Measurements from ENCODE around the gene GPR160.
A peak's percentile ranks its signal among the peaks of the same experiment; 100 is the strongest.
"Not testable (repeated sequence)": the region's sequence is repeated elsewhere in the genome, so short reads cannot be mapped to it uniquely, and the experiment has no call there.

The GPR160 gene

DNA sequence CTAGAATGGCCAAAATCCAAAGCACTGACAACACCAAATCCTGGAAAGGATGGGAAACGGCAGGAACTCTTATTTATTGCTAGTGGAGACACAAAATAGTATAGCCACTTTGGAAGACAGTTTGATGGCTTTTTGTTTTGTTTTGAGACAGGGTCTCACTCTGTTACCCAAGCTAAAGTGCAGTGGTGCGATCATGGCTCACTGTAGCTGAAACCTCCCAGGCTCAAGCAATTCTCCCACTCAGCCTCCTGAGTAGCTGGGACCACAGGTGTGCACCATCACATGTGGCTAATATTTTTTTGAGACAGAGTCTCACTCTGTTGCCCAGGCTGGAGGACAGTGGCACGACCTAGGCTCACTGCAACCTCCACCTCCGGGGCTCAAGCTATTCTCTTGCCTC is 27.3 kb upstream of the GPR160 start:
- no peak for DNase-seq
- Mint-ChIP-seq H3K4me3 (no peak overlapping the region), H3K36me3 (peaks cover 0 to 2% of the 10 kb centered on the region in 2 donors), H3K4me1 (peaks cover 14 to 34% of the 10 kb centered on the region in 2 donors), H3K27ac (no peak overlapping the region), H3K27me3 (no peaks in the 10 kb centered on the region), H3K9me3 (no peaks in the 10 kb centered on the region)
- no peak for ATAC-seq (replicated peaks)

DNA sequence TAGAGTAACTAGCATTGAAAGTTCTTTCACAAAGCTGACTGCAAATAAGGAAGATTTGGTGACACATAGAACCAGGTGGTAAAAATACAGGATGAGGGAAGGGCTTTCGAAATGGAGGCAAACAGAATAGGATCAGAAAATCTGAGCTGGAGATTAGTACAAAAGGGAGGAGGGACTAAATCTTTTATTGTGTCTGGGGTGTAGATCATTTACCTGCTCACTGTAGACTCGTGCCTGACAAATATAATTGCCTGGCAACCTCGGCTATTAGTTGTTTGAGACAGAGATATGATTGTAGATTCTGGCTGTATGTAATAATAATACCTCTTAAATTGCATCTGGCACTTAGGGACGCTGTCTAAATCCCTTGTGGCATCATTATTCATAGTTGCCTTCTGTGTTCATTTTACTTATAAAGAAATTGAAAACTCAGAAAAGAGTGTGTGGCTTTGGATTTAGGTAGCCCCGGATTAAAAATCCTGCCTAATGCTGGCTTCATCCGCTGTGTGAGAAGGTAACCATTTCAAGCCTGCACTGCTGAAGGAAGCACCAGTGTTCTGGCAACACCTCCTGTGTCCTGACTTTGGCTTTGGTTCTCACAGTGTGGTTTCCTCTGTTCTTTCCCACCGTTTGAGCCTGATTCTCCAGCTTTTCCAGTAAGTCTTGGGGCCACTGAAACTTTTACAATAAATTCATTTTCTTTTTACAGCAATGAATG is 25.0 kb upstream of the GPR160 start:
- H3K4me3 Mint-ChIP-seq: no peak overlapping the region
- H3K36me3 Mint-ChIP-seq: no peaks in the 10 kb centered on the region

DNA sequence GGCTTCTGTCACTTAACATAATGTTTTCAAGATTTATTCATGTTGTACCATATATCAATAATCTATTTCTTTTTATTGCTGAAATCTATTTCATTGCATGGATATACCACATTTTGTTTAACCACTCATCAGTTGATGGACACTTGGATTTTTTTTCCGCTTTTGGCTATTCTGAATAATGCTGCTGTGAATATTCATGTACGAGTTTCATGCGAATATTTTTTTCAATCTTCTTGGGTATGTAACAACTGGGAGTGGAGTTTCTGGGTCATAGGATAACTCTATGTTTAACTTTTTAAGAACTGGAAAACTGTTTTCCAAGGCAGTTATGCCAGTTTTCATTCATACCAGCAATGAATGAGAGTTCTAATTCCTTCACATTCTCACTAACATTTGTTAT is 21.7 kb upstream of the GPR160 start:
- Mint-ChIP-seq H3K27me3 (no peaks in the 10 kb centered on the region), H3K27ac (no peak overlapping the region), H3K4me3 (no peak overlapping the region), H3K4me1 (peaks cover 5 to 12% of the 10 kb centered on the region in 2 donors), H3K9me3 (no peaks in the 10 kb centered on the region), H3K36me3 (no peaks in the 10 kb centered on the region)
- DNase-seq: no peak
- ATAC-seq (replicated peaks): no peak

More for the DNA sequence above, 25.0 kb upstream of the GPR160 start:
- ATAC-seq (replicated peaks): no peak
- no peaks in the 10 kb centered on the region for H3K27me3 Mint-ChIP-seq
- H3K9me3 Mint-ChIP-seq: no peaks in the 10 kb centered on the region
- DNase-seq: no peak
- peaks cover 3 to 11% of the 10 kb centered on the region in 2 donors for H3K4me1 Mint-ChIP-seq
- no peak overlapping the region for H3K27ac Mint-ChIP-seq

DNA sequence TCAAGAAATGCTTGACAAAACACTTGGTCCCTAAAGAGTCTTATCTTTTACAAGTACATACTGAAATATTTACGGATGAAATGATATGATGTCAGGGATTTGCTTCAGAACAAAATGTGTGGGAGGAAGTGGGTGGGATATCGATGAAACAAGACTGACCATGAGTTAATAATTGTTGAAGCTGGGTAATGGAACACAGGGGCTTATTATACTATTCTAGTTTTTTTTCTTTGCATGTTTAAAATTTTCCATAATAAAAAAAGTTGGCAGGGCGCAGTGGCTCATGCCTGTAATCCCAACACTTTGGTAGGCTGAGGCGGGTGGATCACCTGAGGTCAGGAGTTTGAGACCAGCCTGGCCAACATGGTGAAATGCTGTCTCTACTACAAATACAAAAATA is 18.5 kb upstream of the GPR160 start:
- not testable (repeated sequence) for H3K4me3 Mint-ChIP-seq; H3K27ac Mint-ChIP-seq; ATAC-seq (replicated peaks); H3K36me3 Mint-ChIP-seq; H3K9me3 Mint-ChIP-seq; H3K27me3 Mint-ChIP-seq; DNase-seq
- H3K4me1 Mint-ChIP-seq: peaks cover 5 to 15% of the 10 kb centered on the region in 2 donors

DNA sequence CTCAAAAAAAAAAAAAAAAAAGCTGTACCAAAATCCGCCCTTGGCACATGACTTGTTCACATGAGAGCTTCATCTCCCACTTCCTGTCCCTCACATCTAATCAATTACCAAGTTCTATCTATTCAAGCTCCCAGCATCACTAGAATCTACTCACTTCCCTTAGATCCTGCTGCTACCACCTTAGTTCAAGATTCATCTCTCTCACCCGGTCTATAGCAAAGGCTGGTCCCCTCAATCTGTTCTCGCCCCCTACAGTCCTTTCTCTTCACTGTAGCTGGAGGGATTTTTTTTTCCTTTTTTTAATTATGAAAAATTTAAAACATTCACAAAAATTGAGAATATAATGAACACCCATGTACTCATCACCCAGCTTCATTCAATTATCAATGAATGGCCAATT is 16.7 kb upstream of the GPR160 start:
- Mint-ChIP-seq H3K9me3 (no peaks in the 10 kb centered on the region), H3K4me3 (no peak overlapping the region), H3K27me3 (no peaks in the 10 kb centered on the region), H3K4me1 (peaks cover 5 to 15% of the 10 kb centered on the region in 2 donors), H3K36me3 (no peaks in the 10 kb centered on the region), H3K27ac (no peak overlapping the region)
- ATAC-seq (replicated peaks) (peak; percentile 64 to 74), DNase-seq (no peak)

DNA sequence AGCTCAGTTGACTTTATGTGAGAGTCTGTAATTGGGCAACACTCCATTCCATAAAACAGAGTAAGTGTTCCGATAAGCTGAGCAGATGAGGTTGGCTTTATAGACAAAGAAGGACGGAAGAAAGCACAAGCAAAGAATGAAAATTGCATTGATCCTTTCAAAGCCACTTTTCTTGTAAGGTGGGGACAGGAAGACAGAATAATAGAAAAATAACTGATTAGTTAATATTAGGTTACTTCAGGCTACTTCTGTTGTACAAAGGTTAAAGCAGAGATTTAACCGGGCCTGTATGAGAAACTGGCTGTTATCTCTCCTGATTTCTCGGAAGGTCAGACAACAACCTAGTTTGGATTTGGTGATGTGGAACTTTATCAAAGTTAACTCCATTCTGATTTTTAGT is 15.5 kb upstream of the GPR160 start:
- Mint-ChIP-seq H3K4me1 (peaks cover 4 to 24% of the 10 kb centered on the region in 2 donors), H3K27me3 (no peaks in the 10 kb centered on the region), H3K27ac (no peak overlapping the region), H3K4me3 (no peak overlapping the region), H3K36me3 (no peaks in the 10 kb centered on the region), H3K9me3 (no peaks in the 10 kb centered on the region)
- DNase-seq (no peak), ATAC-seq (replicated peaks) (no peak)

DNA sequence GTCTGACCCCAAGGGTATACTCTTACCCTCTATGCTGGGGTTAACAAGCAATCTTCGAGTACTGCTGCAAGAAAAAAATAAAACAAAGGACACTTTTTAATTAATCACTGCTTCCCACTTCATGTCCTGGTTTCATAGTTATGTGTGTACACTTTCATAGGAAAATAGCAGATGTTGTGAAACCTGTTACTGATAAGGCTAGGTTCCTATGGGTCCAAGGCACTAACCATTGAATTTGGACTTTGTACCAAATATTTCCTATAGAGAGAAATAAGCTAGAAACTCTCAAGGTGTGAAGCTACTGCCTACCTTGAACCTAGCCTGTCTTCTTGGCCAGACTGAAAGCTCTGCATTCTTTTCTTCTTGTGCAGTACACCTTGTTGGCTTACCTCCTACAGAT is 14.6 kb upstream of the GPR160 start:
- Mint-ChIP-seq H3K27ac (no peak overlapping the region), H3K4me1 (peaks cover 6 to 28% of the 10 kb centered on the region in 2 donors), H3K36me3 (no peaks in the 10 kb centered on the region), H3K9me3 (no peaks in the 10 kb centered on the region), H3K27me3 (no peaks in the 10 kb centered on the region), H3K4me3 (no peak overlapping the region)
- no peak for ATAC-seq (replicated peaks)
- DNase-seq: no peak

DNA sequence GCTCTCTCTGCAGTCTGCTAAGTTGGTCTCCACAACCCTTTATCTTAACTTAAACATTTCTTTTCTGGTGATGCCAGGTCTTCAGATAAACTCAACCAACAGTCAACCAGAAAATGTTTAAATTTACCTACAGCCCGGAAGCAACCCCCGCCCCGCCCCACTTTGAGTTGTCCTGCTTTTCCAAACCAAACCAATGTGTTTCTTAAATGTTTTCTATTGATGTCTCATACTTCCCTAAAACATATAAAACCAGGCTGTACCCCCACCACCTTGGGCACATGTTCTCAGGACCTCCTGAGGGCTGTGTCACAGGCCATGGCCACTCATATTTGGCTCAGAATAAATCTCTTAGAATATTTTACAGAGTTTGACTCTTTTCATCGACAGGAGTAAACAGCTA is 13.2 kb upstream of the GPR160 start:
- DNase-seq: no peak

DNA sequence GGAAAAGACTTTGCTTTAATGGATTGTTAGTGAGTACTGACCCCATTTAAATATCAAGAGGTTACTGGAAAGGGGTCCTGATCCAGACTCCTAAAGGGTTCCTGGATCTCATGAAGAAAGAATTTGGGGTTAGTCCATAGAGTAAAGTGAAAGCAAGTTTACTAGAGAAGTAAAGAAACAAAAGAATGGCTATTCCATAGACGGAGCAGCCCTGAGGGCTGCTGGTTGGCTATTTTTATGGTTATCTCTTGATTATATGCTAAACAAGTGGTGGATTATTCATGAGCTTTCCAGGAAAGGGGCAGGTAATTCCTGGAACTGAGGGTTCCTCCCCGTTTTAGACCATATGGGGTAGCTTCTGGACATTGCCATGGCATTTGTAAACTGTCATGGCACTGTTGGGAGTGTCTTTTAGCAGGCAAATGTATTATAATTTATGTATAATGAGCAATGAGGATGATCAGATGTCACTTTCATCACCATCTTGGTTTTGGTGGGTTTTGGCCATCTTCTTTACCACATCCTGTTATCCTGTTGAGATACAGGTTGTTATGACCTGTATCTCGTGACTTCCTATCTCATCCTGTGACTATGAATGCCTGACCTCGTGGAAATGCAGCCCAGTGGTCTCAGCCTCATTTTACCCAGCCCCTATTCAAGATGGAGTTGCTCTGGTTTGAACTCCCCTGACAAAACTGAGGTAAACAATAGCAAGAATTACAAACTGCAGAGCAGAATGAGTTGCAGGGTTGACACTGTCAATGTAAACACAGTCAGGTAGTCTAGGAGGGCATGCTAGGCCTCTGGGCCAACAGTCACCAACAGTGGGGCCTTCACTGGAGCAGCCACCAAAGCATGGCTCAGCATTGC is 10.3 kb upstream of the GPR160 start:
- Mint-ChIP-seq H3K9me3 (no peaks in the 10 kb centered on the region), H3K4me1 (peaks cover 2 to 14% of the 10 kb centered on the region in 2 donors), H3K4me3 (no peak overlapping the region), H3K27ac (no peak overlapping the region), H3K36me3 (no peaks in the 10 kb centered on the region), H3K27me3 (no peaks in the 10 kb centered on the region)
- peak in 1 of 2 donors; percentile 41 for ATAC-seq (replicated peaks)
- no peak for DNase-seq

More for the DNA sequence above, 13.2 kb upstream of the GPR160 start:
- Mint-ChIP-seq H3K9me3 (no peaks in the 10 kb centered on the region), H3K4me1 (peaks cover 4 to 22% of the 10 kb centered on the region in 2 donors), H3K27ac (no peak overlapping the region), H3K36me3 (no peaks in the 10 kb centered on the region), H3K27me3 (no peaks in the 10 kb centered on the region), H3K4me3 (no peak overlapping the region)
- ATAC-seq (replicated peaks): no peak

DNA sequence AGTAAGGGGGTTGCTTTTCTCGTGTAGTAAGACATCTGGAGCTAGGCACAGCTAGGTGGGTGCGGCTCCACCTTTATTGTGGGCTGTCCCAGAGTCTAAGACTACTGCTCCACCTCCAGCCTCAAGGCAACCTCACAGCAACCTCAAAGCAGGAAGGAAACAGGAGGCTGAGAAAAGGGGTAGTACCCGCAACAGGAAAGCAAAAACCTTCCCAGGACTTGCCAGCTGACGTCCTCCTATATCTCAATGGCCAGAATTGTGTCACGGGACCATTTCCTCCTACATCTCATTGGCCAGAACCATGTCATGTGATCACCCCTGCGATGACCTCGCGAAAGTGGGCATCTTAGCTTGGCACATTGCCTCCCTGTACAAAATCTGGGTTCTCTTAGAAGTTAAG is 4.3 kb upstream of the GPR160 start:
- Mint-ChIP-seq H3K27ac (no peak overlapping the region), H3K9me3 (no peaks in the 10 kb centered on the region), H3K4me3 (no peak overlapping the region), H3K27me3 (no peaks in the 10 kb centered on the region), H3K4me1 (peaks cover 7 to 17% of the 10 kb centered on the region in 2 donors), H3K36me3 (no peaks in the 10 kb centered on the region)
- ATAC-seq (replicated peaks) (peak in 1 of 2 donors; percentile 8), DNase-seq (no peak)

DNA sequence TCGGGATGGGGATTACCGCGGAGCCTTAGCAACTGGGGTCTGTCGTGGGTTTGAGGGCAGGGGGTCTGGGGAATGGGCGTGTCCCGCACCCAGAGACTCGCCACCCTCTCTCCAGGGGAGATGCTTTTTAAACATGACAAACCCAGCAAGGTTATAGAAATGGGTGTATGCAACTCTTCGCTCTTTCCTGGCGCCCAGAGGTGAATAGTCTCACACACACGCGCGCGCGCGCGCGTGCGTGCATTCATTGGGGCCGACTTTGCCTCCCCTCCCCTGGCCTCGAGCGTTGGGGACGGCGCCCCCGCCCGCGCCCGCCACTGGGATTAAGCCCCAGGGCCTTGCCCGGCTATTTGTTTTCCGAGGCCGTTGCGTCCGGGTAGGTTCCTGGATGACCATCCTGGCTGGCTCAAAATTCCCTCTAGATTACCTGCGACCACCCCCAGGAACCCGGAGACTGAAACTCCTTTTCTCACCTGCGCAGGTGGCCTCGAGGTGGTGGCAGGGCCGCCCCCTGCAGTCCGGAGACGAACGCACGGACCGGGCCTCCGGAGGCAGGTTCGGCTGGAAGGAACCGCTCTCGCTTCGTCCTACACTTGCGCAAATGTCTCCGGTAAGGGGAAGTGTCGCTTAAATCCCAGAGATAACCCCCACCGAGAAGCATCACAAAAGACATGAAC is 777 bp downstream of the GPR160 start:
- ATAC-seq (replicated peaks): peak; percentile 34 to 39
- Mint-ChIP-seq H3K4me1 (peaks cover 26 to 56% of the 10 kb centered on the region in 2 donors), H3K27ac (peak overlapping the region; percentile 93), H3K9me3 (no peaks in the 10 kb centered on the region), H3K27me3 (no peaks in the 10 kb centered on the region), H3K4me3 (peak overlapping the region; percentile 88 to 89), H3K36me3 (peaks cover 14 to 34% of the 10 kb centered on the region in 2 donors)
- DNase-seq: peak; percentile 34

DNA sequence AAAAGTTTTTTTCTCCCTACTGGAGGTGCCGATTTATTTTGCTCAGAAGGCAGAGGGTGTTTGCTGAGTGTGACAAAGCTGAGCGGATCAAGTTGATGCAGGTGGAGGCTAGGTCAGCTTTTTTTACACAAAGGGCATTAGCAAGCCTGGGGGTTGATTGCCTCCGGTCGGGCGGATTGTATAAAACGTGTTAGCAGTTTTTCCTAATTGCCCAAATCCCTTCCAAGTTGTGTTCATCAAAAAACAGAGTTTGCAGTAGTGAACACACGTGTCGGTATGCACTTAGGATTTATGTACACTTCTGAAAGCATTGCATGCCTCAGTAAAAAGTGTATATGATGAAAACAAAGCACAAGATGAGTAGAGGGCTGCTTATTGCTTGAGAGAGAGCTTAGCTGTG is 2.6 kb downstream of the GPR160 start:
- Mint-ChIP-seq H3K27me3 (no peaks in the 10 kb centered on the region), H3K4me3 (peak overlapping the region; percentile 45 to 49), H3K27ac (peak overlapping the region; percentile 67), H3K4me1 (peaks cover 35 to 69% of the 10 kb centered on the region in 2 donors), H3K36me3 (peaks cover 18 to 46% of the 10 kb centered on the region in 2 donors), H3K9me3 (no peaks in the 10 kb centered on the region)
- ATAC-seq (replicated peaks) (no peak), DNase-seq (no peak)

DNA sequence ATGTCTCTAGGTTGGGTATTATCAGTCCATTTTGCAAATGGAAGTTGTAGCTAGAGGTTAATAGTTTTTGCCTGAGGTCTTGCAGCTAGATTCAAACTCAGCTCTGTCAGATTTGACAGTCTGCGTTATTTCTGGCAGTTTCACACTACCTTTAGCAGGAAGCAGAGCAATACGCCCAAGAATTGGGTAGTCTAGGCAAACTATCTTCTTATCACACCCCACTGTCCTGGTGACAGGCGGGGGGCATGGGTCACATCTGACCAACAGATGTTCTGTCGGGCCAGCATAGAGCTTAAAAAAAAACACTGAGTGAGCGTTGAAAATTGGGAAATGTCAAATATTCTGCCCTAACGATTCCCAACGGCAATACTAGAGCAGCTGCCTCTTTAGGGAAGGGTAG is 5.7 kb downstream of the GPR160 start:
- no peaks in the 10 kb centered on the region for H3K9me3 Mint-ChIP-seq

DNA sequence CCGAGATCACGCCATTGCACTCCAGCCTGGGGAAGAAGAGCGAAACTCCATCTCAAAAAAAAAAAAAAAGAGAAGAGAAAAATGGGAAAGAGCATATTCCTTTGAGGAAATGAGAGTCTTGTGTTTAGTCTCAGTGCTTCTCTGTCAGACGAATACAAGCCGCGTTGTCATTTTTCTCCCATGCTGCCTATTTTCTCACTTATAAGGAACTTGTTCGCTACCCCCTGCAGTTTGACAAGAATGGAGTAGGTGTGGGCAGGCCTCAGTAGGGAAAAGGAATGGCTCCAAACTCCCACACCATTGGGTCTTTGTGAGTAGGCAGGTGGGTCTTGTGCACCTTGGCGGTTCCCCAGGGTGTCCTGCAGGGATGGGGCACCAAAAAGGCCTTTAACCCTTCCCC is 6.5 kb downstream of the GPR160 start:
- Mint-ChIP-seq H3K27ac (peak overlapping the region; percentile 84), H3K36me3 (peaks cover 18 to 50% of the 10 kb centered on the region in 2 donors), H3K4me3 (peak overlapping the region; percentile 44 to 60), H3K27me3 (no peaks in the 10 kb centered on the region), H3K9me3 (no peaks in the 10 kb centered on the region), H3K4me1 (peaks cover 46 to 81% of the 10 kb centered on the region in 2 donors)
- no peak for DNase-seq
- peak; percentile 1 for ATAC-seq (replicated peaks)

More for the DNA sequence above, 5.7 kb downstream of the GPR160 start:
- ATAC-seq (replicated peaks) (no peak), DNase-seq (no peak)
- Mint-ChIP-seq H3K27ac (peak overlapping the region; percentile 57), H3K4me1 (peaks cover 46 to 81% of the 10 kb centered on the region in 2 donors), H3K36me3 (peaks cover 18 to 49% of the 10 kb centered on the region in 2 donors), H3K4me3 (peak overlapping the region; percentile 19 to 39), H3K27me3 (no peaks in the 10 kb centered on the region)

Measured in stimulated activated naive B cell treated with anti-CD40 and anti-IgM and Interleukin-4, amounts not matched to agents 10 μg/mL and 1 μg/mL and 100 μg/mL, for 72 hours (primary cell).